ELR (cell line): ENCODE results near the gene BIN1.
"Not testable (repeated sequence)": the region's sequence is repeated elsewhere in the genome, so short reads cannot be mapped to it uniquely, and the experiment has no call there.

Experiments
- DNase-seq: peaks from one replicate; pipeline ENCODE4 v3.0.0-alpha.2; 2015; ENCODE audit warnings: low read depth

The BIN1 gene

DNA sequence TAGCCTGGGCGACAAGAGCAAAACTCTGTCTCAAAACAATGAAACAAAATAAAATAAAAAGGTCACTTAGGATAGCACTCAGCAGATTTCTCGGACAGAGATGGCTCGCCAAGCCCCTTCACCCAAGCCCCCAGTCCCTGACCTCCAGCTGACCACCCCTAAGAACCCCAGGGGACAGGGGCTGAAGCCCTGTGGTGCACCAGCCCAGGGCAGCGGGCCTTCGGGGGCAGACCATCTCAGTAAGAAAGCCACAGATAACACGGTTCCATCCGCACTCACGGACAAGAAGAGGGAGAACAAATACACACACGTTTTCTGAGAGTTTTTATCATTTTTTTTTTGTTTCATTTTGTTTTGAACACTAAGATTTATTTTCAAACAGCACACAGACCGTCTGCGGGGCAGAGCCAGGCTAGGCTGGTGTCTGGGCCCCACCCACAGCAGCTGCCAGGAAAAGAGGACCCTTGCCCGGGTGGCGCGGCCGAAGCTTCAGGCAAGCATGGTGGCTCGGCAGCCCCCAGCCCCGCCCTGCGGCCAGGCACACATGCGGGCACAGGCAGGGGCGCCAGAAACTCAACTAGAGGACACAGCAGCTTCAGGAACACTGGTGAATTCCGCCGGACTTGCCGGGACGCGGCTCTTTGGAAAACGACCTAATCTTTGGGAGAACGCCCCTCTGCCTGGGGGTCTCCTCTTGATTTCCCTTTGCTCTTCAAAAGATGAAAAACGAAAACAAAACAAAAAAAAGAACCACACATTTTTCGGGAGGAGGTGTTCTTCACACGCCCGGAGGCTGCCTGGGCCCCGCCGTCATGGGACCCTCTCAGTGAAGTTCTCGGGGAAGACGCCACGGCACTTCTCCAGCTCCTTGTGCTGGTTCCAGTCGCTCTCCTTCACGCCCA is 59.0 kb downstream of the BIN1 start:
- no peak for DNase-seq

DNA sequence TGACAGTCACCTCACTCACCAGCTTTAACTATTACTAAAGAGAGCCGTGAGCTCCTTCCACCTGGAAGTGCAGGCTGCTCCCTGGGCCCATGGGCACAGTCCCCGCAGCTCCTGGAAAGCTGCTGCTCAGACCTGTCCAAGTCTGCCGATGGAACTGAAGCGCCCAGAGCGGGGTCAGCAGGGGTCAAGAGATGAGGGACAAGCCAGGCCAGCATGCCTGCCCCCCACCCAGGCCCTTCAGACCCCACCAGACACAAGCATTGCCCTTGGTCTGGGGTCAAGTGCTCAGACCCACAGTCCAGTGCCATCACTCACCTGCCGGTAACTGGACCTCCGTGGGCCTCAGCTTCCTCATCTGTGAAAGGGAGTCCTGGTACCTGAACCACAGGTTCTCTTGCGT is 59.9 kb downstream of the BIN1 start:
- DNase-seq, result no peak

DNA sequence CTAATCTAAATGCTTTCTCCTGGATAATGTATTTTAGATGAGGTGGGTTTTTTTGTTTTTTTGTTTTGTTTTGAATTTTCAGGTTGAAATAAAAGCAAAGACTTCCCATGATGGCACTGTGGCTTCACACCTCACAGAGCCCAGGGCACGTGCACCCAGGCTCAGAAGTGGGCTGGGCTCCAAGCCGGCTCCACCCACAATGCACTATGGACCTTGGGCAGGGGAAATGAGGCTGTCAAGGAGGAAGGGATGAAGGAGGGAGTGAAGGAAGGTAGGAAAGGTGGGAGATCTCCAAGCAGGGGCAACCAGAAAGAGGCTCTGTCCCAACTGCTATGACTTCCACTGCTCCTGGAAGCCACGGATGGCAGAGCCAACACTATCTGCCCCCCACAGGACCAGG is 60.4 kb downstream of the BIN1 start:
- no peak for DNase-seq

DNA sequence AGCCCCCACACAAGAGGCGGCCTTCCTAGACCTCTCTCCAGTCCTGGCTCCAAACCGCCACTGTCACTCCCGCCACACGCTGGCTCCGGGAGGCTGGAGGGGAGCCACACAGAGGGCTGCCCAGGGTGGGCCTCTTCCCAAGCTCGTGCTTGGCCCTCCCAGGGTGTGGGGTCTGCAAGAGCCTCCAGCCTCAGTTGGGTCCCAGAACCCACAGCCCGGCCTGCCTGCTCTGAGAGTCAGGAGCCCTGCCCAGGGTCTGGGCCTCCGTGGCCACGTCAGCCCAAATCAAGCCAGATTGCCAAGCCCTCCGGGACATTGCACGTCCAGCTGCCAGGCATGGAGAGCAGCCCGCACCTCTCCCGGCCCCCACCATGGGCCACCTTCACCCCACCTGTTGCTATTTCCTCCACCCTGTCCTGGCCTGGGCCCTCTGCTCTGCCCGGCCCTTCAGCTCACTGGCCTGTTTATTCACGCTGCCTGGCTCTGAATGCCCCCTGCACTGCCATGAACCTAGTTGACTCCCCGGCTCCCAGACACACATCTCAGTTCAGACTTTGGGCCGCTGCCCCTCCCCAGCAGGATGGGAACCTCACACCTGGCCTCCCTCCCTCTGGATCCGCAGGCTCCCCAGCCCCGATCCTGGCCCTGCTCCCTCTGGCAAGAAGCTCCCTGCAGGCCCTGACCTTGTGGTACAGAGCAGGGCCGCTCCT is 61.0 kb downstream of the BIN1 start:
- DNase-seq, result no peak

DNA sequence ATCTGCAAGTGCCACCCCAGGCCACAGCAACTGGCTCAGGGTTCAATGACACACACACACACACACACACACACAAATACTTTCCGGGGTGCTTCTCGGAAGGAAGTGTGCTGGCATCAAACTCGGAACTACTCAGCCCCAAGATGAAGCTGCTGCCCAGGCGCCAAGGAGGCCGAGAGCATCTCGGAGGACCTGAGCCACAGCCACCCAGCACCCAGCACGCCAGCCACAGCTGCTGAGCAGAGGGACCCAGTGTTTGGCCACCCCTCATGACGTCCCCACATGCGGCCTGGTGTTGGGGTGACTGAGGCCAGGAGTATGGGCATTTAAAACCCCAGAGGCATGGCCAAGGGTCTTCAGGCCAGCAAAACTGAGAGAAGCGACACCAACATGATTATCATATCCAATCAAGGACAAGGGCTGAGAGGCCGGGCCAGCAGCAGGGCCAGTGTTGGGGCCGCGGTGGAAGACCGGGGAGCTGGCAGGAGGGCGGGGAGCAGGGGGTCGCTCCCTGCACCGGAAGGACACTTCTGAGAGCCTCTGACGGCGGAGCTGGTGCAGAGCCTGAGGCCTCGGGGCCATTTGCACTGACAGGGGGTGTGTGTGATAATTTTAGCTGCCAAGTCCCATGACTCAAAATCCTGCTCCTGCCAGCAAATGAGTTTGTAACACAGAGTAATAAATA is 61.8 kb downstream of the BIN1 start:
- DNase-seq, result no peak

DNA sequence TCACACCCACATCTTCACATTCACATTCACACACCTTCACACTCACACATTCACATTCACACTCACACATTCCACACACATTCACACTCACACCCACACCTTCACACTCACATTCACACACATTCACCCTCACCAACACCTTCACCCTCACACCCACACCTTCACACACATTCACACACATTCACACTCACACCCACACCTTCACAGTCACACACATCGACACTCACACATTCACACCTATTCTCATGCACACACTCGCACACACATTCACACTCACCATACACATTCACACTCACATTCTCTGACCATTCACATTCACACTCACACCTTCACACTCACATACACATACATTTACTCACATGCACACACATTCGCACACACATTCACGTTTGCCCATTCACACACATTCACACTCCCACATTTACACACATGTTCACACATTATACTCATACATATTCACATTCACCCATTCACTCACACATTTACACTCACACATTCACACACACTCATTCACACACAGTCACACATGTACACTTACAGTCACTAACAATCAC is 62.7 kb downstream of the BIN1 start:
- DNase-seq, result no peak

DNA sequence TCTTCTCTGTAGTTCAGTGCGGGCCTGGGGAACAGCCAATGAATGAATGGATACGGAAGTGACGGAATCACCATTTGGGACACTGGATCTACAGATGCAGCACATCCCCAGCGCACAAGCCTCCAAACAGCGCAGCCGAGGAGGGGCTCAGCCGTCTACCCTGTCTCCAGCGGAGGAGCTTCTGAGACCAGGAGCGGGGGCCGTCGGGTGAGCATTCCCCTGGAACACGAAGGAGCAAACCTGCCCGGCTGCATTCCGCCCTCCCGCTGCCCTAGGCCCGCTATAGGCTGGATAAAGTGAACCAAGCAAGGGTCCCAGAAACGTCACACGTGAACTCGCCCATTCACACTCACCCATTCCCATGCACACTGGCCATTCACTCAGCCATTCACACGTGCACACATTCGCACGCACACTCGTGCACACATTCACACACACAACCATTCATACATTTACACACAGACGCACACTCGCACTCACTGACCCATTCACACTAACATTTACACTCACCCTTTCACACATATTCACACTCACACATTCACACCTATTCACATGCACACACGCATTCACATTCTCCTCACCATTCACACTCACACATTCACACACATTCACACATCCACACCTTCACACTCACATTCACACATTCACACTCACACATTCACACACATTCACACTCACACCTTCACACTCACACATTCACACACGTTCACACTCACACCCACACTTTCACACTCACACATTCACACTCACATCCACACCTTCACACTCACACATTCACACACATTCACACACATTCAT is 63.4 kb downstream of the BIN1 start:
- DNase-seq, result no peak

DNA sequence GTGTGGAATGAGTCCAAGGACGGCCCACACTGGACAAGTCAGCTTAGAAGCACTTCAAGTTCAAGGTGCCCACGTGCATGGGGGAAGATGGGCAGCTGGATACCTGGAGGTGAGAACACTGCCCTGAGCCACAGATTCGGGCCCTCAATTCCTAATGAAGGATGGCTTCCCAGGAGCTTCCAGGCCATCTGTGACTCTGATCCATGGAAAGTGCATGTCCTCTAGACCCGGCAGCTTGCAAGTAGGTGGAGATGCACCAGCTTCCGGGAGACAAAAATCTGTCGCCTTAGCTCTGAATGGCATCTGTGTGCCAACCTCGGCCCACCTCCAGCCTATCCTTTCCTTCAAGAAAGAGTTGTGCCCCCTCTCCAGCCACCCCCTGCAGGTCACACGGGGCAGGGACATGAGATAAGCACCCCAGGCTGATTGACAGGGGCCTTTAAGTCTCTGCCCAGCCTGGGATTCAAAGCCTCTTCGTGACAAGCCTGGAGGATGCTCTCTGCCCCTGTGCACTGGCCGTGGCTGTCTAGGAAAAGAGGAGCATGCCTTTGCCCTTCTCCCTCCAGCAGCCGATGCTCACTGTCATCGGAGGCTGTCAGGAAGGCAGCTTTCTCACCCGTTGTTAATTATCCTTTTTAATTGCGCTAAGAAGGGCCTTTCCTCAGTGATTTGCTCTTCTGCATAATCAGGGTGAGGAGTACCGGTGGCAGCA is 65.5 kb downstream of the BIN1 start:
- no peak for DNase-seq

DNA sequence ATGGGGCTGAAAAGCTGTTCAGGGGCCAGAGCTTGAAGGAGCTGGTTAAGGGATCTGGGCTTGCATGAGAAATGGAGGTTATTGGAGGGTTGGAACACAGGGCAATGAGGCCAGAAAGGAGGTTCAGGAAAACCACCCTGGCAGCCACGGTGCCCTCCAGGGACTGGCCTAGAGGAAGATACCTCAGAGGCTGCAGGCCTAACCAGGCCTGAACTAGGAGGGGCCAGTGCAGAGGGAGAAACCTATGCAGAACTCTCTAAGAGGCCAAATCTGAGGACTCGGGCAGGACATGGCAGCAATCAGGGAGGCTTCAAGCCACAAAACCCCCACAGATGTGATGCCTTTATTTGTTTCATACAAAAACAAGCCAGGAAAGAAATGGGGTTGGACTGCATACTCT is 66.8 kb downstream of the BIN1 start:
- no peak for DNase-seq

DNA sequence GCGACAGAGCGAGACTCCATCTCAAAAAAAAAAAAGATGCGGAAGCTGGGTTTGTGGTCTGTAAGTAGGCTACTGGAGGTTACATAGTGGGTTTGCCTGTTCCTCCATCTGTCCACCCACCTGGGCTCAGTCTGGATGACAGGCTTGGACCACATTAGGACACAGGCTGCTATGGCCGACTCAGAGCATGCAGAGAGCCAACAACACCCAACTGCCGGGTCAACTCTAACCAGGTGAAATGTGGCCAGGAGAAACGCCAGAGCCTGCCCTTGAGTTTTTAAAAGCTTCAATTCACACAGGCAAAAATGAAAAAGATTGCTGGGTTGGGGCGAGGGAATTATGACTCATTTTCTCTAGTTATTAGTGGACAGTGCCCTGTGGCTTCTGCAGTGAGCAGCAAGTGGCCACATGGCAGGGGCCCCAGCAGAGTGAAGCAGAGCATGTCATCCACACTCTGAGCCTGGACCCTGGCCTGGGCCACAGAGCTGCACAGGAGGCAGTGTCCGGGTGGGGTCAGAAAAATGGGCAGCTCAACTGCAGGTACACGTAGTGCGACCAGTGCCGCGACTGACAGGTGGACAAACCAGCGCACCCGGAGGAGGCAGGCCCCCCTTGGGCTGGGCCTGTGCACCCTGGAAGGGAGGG is 67.4 kb downstream of the BIN1 start:
- no peak for DNase-seq

DNA sequence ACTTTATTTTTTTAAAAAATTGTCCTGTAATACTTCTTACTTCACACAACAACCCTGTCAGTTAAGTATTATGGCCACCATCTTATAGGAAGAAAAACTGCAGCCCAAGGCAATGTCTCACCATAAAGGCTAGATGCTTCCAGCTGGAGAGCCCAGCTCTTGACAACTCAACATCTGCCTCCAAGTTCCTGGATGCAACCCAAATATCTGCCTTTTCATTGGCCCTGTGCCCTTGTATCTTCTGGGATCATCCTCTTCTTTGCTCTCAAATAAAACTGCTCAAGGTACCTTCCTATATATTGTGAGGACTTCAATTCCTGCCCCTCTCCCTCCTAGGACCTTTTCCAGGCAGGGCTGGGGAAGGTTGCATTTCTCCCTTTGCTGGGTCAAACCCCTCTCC is 69.5 kb downstream of the BIN1 start:
- no peak for DNase-seq

DNA sequence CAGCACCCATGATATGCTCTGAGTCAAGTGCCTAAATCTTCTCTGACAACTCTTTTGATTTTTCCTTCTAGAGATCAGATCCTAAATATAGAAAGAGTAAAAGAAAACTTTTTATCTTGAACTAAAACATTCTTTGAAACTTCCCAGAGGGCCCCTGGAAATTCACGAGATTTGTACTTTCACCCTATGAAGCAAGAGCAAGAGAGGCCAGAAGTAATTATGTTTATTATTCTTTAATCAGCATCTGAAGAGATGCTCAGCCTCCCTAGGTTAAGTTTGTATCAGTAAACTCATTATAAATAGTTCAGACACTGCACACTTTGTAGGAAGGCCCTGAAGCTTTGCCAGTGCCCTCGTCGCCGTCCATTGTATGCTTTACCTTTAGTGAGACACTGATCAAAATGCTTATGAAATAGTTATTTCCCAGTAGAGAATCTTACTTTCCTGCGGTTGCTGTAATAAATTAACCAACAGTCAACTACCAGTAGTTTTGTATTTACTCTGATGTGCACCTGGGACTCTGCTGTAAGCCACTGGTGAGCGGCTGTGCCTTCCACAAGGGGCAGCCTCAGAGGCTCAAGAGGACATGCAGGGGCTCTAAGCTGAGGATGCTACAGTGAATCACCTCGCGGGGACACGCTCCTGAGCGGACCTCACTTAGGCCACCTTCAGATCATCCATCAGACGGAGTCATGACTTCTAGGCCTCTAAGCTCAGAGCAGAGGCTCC is 71.9 kb downstream of the BIN1 start:
- DNase-seq, result no peak

DNA sequence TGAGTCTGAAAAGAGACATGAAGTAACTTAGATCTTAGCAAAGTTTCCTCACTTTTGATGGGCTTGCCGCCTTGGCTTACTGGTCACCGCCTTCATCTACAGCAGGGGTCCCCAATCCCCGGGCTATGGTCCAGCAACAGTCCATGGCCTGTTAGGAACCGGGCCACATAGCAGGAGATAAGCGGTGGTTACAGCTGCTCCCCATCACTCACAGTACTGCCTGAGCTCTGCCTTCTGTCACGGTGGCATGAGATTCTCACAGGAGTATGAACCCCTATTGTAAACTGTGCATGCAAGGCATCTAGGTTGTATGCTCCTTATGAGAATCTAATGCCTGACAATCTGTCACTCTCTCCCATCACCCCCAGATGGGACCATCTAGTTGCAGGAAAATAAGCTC is 72.9 kb downstream of the BIN1 start:
- no peak for DNase-seq

DNA sequence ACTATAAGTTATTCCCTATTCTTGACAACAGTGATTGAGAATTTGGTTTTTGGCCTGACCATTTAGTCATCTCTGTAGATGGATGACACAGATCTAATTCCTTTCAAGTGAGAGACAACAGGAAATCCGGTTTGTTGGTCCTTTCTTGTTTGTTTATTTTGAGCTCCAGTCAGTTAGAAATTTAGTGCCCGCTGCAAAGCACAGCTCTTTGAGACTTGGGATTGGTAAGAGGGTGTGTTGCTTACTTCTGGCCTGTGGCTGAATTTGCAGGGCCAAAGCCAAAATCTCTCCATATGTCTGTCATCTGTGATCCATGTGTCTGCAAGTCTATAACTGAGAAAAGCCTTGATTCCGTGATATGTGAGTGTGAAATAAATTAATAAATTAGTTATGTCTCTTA is 74.3 kb downstream of the BIN1 start:
- DNase-seq, result peak; percentile 83

DNA sequence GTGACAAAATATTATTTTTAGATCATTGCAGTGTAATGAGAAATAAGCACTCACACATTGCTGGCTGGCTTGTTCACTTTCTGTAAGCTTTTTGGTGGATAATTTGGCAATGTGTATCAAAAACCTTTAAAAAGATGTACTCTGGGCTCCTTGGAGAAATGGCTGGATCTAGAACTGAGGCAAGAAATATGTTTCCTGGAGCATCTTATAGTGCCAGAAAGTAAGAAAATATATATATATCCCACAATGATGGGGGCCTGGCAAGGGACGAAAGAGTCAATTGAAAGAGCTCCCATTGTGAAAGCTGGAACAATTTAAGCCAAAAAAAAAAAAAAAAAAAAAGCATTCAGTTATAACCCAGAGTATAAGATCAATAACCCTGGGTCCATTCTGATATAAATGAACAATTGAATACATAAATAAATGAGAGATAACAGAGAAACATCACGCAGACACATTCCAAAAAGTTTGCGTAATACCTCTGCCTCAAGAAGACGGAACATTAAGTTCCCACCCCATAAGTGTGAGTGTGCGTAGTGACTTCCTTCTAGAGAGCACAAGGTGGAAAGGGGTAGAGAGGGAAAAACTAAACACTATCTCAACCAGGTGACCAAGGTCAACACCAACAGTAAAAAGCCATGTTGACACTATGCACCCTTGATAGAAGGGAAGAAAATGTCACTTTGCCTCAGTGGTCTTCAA is 77.5 kb downstream of the BIN1 start:
- DNase-seq, result no peak

DNA sequence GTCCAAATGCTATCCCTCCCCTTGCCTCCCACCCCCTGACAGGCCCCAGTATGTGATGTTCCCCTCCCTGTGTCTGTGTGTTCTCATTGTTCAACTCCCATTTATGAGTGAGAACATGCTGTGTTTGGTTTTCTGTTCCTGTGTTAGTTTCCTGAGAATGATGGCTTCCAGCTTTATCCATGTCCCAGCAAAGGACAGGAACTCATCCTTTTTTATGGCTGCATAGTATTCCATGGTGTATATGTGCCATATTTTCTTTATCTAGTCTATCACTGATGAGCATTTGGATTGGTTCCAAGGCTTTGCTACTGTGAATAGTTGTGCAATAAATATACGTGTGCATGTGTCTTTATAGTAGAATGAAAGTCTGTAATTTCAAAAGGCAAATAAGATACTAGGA is 78.2 kb downstream of the BIN1 start:
- not testable (repeated sequence) for DNase-seq

DNA sequence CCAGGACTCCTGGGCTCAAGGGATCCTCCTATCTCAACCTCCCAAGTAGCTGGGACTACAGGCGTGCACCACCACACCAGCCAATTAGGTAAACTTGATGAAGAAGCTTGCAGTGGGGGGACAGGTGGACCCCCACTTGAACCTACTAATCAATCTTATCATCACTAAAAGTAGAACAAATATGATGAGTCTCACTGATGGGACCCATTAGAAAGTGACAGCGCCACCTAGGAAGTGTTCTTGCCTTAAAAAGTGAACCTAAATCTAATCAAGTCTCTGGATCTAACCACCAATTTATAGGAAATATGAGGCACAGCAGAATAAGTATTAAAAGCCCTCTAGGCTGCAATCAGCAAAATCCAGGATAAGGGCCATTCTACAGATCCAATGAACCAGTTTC is 79.2 kb downstream of the BIN1 start:
- DNase-seq, result peak; percentile 41

DNA sequence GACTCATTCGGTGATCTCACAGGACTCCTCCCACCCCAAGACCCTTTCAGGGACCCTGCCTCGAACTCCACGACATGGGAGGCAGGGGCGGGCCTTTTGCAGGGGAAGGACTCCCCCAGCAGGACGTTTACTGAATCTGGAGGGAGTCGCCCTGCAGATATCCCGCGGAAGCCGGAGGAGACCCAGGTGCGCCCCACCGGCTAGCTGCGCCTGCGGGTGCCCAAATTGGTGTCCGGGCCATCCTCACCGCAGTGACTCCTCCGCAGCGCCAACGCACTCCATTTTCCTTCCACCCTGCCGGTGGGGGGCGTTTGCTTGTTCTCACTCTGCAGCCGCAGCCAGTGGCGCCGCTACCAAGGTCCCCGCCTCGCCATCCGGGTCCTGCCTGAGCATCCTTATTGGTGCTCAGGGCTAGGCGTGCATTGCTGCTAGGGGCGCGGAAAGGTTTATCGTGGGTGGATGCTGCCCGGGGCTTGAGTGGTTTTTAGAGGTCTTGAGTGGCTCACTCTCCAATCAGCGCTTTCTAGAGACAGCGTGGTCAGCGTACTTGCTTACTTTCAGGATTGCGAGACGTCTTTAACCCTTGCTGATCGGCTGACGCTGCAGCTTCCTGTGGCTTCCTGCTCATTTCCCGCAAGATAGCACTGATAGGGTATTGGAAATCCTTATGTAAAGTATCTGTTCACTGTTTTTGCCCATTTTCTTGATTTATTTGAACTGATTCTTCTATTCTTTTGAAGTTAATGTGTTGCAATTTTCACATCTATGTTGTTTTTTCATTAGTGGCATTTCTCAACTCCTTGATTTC is 81.4 kb downstream of the BIN1 start:
- peak; percentile 94 for DNase-seq
